Uterus (tissue), 4 donors: ENCODE results near the gene ZNF827. TPM values are rescaled to one million over a fixed set of nuclear protein-coding genes. Genes with fewer than 3 reads are reported as not detected.

Experiments
- DNase-seq, 2 donors: peaks; one replicate each; pipeline ENCODE4 v3.0.0-alpha.2; 2019 to 2020
- H3K27ac ChIP-seq, 2 donors: fragments of 200-600 bp; sonication (generic); 1 replicate in 1 of 2; 2 replicates in 1 of 2; pipeline ENCODE4 v1.5.1; 2016 to 2018
- H3K27me3 ChIP-seq, 2 donors: fragments of 200-600 bp; sonication (generic); one replicate each; pipeline ENCODE4 v1.5.1; 2018 to 2019; ENCODE audit warnings: control low read depth in 1 of 2
- H3K36me3 ChIP-seq, 2 donors: fragments of 200-600 bp; sonication (generic); one replicate each; pipeline ENCODE4 v1.5.1; 2019; ENCODE audit warnings: control low read depth in 1 of 2
- H3K4me1 ChIP-seq, 2 donors: fragments of 200-600 bp; sonication (generic); one replicate each; pipeline ENCODE4 v1.5.1; 2018 to 2019; ENCODE audit warnings: control low read depth in 1 of 2
- H3K4me3 ChIP-seq, 2 donors: fragments of 200-600 bp; sonication (generic); 1 replicate in 1 of 2; 2 replicates in 1 of 2; pipeline ENCODE4 v1.5.1; 2018 to 2019; ENCODE audit warnings: mild to moderate bottlenecking in 1 of 2
- H3K9me3 ChIP-seq, 2 donors: fragments of 200-600 bp; sonication (generic); one replicate each; pipeline ENCODE4 v1.5.1; 2019; ENCODE audit warnings: control low read depth in 1 of 2
- CTCF ChIP-seq, 4 experiments: fragments of 200-600 bp in 2 of 4; fragments of 450-650 bp in 2 of 4; sonication (generic) in 2 of 4; IDR thresholded peaks; one replicate each; pipeline ENCODE4 v1.5.1; 2016 to 2019; ENCODE audit warnings: antibody characterized with exemption in 4 of 4, mild to moderate bottlenecking in 2 of 4, moderate library complexity in 1 of 4
- POLR2A ChIP-seq, 2 donors: fragments of 450-650 bp; IDR thresholded peaks; one replicate each; pipeline ENCODE4 v1.6.1; 2016; ENCODE audit warnings: antibody characterized with exemption in 2 of 2, mild to moderate bottlenecking in 1 of 2, moderate library complexity in 1 of 2
- intact Hi-C: fragments of 100-400 bp; cut with DNase I; formaldehyde crosslinking; loops from one replicate; pipeline ENCODE4 v1.15.1; 2023; ENCODE audit warnings: low total_unique reads
- total RNA-seq, 4 donors: library from RNA; depleted of rRNA in 3 of 4; stranded (reverse); fragments of >200 nt in 3 of 4; gene quantifications; one replicate each; pipeline versions ENCODE4 v1.1.0 to v1.2.4, GENCODE V29; 2014 to 2023
- donor health status: DM: yes; HTN: yes; CAD: no.

The ZNF827 gene
- total RNA-seq, 4 donors from 2014 or later: 2.9 to 33.1 (median 14.2) TPM

GRCh38 chr4:145891958-145892357 lies 46.7 kb downstream of the ZNF827 start:
- Histone ChIP-seq H3K36me3 (no peaks in the 10 kb centered on the region), H3K9me3 (no peaks in the 10 kb centered on the region), H3K4me3 (no peak overlapping the region), H3K27me3 (no peaks in the 10 kb centered on the region), H3K4me1 (peaks cover 0 to 5% of the 10 kb centered on the region in 2 donors), H3K27ac (no peak overlapping the region)
- DNase-seq: no peak
- TF ChIP-seq CTCF (IDR thresholded peaks at IDR 0.05) (no peak), POLR2A (IDR thresholded peaks at IDR 0.05) (no peak)
- intact Hi-C loops: no loop called here

GRCh38 chr4:145890689-145891088 lies 47.9 kb downstream of the ZNF827 start:
- no peak overlapping the region for H3K27ac ChIP-seq
- TF ChIP-seq POLR2A (IDR thresholded peaks at IDR 0.05) (no peak), CTCF (IDR thresholded peaks at IDR 0.05) (no peak)
- H3K36me3 ChIP-seq: no peaks in the 10 kb centered on the region
- no peak overlapping the region for H3K4me3 ChIP-seq
- intact Hi-C loops: no loop called here
- no peaks in the 10 kb centered on the region for H3K9me3 ChIP-seq
- no peaks in the 10 kb centered on the region for H3K27me3 ChIP-seq
- DNase-seq: no peak
- peaks cover 4 to 5% of the 10 kb centered on the region in 2 donors for H3K4me1 ChIP-seq

GRCh38 chr4:145888393-145888792 lies 50.2 kb downstream of the ZNF827 start:
- intact Hi-C loops: no loop called here
- no peak for DNase-seq
- Histone ChIP-seq H3K4me1 (peaks cover 4 to 5% of the 10 kb centered on the region in 2 donors), H3K27ac (peak overlapping the region; percentile 83 to 84), H3K36me3 (no peaks in the 10 kb centered on the region), H3K27me3 (no peaks in the 10 kb centered on the region), H3K9me3 (no peaks in the 10 kb centered on the region), H3K4me3 (no peak overlapping the region)
- TF ChIP-seq CTCF (IDR thresholded peaks at IDR 0.05): peak in 1 of 4 experiments; percentile 10
- TF ChIP-seq POLR2A (IDR thresholded peaks at IDR 0.05): no peak

GRCh38 chr4:145887241-145887991 lies 51.2 kb downstream of the ZNF827 start:
- Histone ChIP-seq H3K36me3 (no peaks in the 10 kb centered on the region), H3K9me3 (no peaks in the 10 kb centered on the region), H3K4me3 (no peak overlapping the region), H3K4me1 (peaks cover 4 to 5% of the 10 kb centered on the region in 2 donors), H3K27me3 (no peaks in the 10 kb centered on the region), H3K27ac (peak overlapping the region; percentile 83 to 84)
- intact Hi-C loops: no loop called here
- TF ChIP-seq CTCF (IDR thresholded peaks at IDR 0.05) (peak; percentile 16 to 31 (median 22)), POLR2A (IDR thresholded peaks at IDR 0.05) (no peak)
- DNase-seq: peak; percentile 59 to 63

GRCh38 chr4:145886871-145887240 lies 51.8 kb downstream of the ZNF827 start:
- Histone ChIP-seq H3K4me3 (no peak overlapping the region), H3K36me3 (no peaks in the 10 kb centered on the region), H3K4me1 (peaks cover 4 to 5% of the 10 kb centered on the region in 2 donors), H3K27me3 (no peaks in the 10 kb centered on the region), H3K27ac (peak overlapping the region; percentile 83 to 84), H3K9me3 (no peaks in the 10 kb centered on the region)
- intact Hi-C loops: no loop called here
- peak; percentile 43 to 52 for DNase-seq
- TF ChIP-seq POLR2A (IDR thresholded peaks at IDR 0.05) (no peak), CTCF (IDR thresholded peaks at IDR 0.05) (no peak)
